Duodenal mucosa (tissue), 2 donors: ENCODE results near the gene IKBKE.

Source experiments
- H3K27ac ChIP-seq: one replicate; pipeline ENCODE4 v1.7.0; 2013; ENCODE audit warnings: low read depth, low read length
- H3K27me3 ChIP-seq, 2 donors: one replicate each; pipeline ENCODE4 v1.7.0; 2013; ENCODE audit warnings: low read length in 2 of 2, control low read depth in 1 of 2; ENCODE audit not compliant: insufficient read depth in 2 of 2, control insufficient read depth in 1 of 2
- H3K36me3 ChIP-seq, 2 donors: one replicate each; pipeline ENCODE4 v1.7.0; 2013; ENCODE audit warnings: low read length in 2 of 2, control low read depth in 1 of 2; ENCODE audit not compliant: insufficient read depth in 2 of 2, control insufficient read depth in 1 of 2
- H3K4me1 ChIP-seq, 2 donors: one replicate each; pipeline ENCODE4 v1.7.0; 2013; ENCODE audit warnings: low read length in 2 of 2, control low read depth in 1 of 2; ENCODE audit not compliant: insufficient read depth in 2 of 2, control insufficient read depth in 1 of 2
- H3K4me3 ChIP-seq, 2 donors: one replicate each; pipeline ENCODE4 v1.7.0; 2013; ENCODE audit warnings: low read length in 2 of 2, low read depth in 1 of 2
- H3K9ac ChIP-seq, 2 donors: one replicate each; pipeline ENCODE4 v1.7.0; 2013; ENCODE audit warnings: low read length in 2 of 2, low read depth in 1 of 2
- H3K9me3 ChIP-seq, 2 donors: one replicate each; pipeline ENCODE4 v1.7.0; 2013; ENCODE audit warnings: low read length in 2 of 2, control low read depth in 1 of 2; ENCODE audit not compliant: control insufficient read depth in 1 of 2

The IKBKE gene

DNA sequence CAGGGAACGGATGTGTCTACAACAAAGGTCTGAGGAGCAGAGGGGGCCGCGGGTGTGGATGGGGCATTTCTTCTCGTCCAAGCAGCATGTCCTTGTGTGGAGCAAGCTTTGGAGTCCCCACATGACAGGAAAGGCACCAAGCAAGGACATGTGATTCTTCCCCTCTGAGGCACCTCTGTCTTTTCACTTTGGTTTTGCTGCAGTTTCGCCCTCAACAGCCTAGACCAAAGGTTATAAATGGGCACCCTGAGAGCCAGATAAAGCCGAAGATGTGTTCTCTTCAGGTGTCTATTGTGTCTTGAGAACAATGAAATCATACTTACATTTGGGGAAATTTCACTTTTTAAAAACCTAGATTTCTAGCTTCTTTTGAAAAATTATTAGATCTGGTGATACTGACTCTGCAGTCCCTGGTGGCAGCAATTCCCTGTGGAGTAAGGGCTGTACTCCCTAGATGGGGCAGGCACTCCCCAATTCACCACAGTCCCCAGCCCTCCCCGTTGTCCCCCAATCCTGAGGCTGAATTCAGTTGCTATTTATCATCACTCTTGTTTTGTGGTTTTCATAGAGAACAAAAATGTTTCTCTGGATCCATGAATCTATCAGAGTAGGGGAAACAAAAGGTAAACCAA, 28.8 kb upstream of the IKBKE start:
- peaks cover 7 to 34% of the 10 kb centered on the region in 2 donors for H3K36me3 ChIP-seq
- no peak overlapping the region for H3K4me3 ChIP-seq
- no peaks in the 10 kb centered on the region for H3K9me3 ChIP-seq
- H3K27ac ChIP-seq, result no peak overlapping the region
- no peaks in the 10 kb centered on the region for H3K27me3 ChIP-seq
- H3K9ac ChIP-seq, result no peak overlapping the region
- no peaks in the 10 kb centered on the region for H3K4me1 ChIP-seq

DNA sequence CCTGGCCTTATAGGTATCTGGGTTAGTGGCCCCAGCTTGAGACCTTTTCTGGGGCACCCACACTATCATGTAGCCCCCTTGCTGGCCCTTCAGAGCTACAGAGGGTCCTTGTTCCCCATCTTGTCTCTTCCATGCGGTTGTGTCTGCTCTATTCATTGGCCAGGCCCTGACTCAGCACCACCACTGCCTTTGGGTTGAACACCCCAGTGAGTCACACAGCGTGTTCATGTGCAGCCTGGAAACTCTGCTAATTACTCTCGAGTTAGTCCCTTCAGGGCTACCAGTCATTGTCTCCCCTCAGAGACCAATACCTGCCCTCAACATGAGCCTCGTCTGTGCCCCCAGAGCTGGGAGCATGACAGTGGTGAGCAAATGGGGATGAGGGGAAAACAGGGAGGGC, 28.2 kb upstream of the IKBKE start:
- Histone ChIP-seq H3K4me1 (no peaks in the 10 kb centered on the region), H3K4me3 (no peak overlapping the region), H3K27me3 (no peaks in the 10 kb centered on the region), H3K36me3 (peaks cover 6 to 30% of the 10 kb centered on the region in 2 donors), H3K27ac (no peak overlapping the region), H3K9me3 (no peaks in the 10 kb centered on the region), H3K9ac (no peak overlapping the region)

- H3K27me3 ChIP-seq, result no peaks in the 10 kb centered on the region
- H3K9ac ChIP-seq, result no peak overlapping the region
- no peaks in the 10 kb centered on the region for H3K9me3 ChIP-seq
- peaks cover 0 to 5% of the 10 kb centered on the region in 2 donors for H3K4me1 ChIP-seq
- no peak overlapping the region for H3K4me3 ChIP-seq
- no peak overlapping the region for H3K27ac ChIP-seq
- H3K36me3 ChIP-seq, result peaks cover 5 to 23% of the 10 kb centered on the region in 2 donors
Observed at GRCh38 chr1:206445116-206445515, 25.2 kb upstream of the IKBKE start.

DNA sequence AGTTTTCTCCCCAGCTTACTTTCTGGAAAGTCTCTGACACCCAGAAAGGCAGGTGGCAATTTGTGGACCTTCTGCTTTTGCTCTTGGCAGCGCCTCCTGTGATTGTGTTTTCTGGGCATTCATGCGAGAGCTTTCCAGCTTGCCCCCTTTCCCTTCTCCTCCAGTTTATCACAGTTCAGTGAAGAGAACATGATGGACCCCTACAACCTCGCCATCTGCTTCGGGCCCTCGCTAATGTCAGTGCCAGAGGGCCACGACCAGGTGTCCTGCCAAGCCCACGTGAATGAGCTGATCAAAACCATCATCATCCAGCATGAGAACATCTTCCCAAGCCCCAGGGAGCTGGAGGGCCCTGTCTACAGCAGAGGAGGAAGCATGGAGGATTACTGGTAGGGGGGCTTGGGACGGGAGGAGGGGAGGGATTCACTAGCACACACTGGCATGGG, 24.3 kb upstream of the IKBKE start:
- Histone ChIP-seq H3K9me3 (no peaks in the 10 kb centered on the region), H3K4me1 (peaks cover 0 to 5% of the 10 kb centered on the region in 2 donors), H3K36me3 (peaks cover 8 to 28% of the 10 kb centered on the region in 2 donors), H3K4me3 (no peak overlapping the region), H3K27me3 (no peaks in the 10 kb centered on the region), H3K9ac (no peak overlapping the region), H3K27ac (no peak overlapping the region)

DNA sequence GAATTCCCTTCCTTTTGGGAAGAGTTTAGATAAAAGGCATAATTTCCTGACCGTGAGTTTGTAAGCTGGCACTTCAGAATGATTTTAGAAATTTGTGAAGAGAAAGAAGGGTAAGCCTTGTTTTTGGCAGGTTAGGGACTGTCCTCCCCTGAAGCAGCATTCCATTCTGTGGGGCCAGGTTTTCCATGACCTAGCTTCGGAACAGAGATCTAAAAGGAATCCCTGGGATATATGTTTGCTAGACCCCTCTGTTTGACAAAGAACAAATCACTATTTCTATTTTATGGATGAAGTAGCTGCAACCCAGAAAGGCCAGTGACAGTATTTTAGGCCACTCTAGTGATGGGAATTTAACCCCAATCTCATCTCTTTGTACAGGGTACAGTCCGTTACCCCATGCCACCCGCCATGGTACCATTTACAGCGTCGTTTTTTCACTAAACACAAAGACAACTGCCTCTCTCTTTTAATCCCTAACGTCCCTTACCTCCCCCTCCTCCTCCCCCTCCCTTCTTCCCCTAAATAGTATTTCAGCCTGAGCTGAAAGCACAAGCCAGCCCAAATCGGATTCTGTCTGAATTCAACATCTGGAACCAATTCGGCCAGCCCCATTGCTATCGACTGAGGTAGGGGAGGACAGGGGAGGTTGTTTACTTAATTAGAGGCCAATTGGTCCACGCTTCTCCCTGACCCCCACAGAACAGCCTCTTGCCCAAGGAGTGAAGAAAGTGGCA, 23.4 kb upstream of the IKBKE start:
- Histone ChIP-seq H3K9ac (no peak overlapping the region), H3K4me3 (no peak overlapping the region), H3K36me3 (peaks cover 6 to 23% of the 10 kb centered on the region in 2 donors), H3K9me3 (no peaks in the 10 kb centered on the region), H3K4me1 (peaks cover 0 to 5% of the 10 kb centered on the region in 2 donors), H3K27me3 (no peaks in the 10 kb centered on the region), H3K27ac (no peak overlapping the region)

GRCh38 chr1:206447422-206447765, 22.9 kb upstream of the IKBKE start:
- Histone ChIP-seq H3K27ac (no peak overlapping the region), H3K4me1 (peaks cover 0 to 5% of the 10 kb centered on the region in 2 donors), H3K9ac (no peak overlapping the region), H3K4me3 (no peak overlapping the region), H3K36me3 (peaks cover 6 to 20% of the 10 kb centered on the region in 2 donors), H3K27me3 (no peaks in the 10 kb centered on the region), H3K9me3 (no peaks in the 10 kb centered on the region)

DNA sequence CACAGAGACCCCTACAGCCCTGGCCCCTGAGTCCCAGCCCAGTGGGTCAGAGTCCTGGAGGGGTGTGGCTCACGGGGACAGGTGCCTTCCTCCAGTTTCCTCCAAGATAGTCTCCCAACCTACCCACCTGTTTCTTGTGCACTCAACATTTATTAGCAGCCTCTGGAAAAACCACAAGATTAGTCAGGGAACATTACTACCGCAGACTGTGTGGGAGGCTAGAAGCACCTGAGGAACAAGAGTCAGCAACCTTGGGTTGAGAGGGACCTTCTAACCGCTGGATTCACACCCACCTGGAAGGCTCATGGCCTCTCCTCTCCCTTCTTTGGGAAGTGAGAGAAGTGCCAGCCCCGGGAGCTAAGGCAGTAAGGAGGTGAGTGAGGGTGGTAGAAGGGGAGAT, 22.5 kb upstream of the IKBKE start:
- peaks cover 0 to 5% of the 10 kb centered on the region in 2 donors for H3K4me1 ChIP-seq
- peaks cover 6 to 20% of the 10 kb centered on the region in 2 donors for H3K36me3 ChIP-seq

DNA sequence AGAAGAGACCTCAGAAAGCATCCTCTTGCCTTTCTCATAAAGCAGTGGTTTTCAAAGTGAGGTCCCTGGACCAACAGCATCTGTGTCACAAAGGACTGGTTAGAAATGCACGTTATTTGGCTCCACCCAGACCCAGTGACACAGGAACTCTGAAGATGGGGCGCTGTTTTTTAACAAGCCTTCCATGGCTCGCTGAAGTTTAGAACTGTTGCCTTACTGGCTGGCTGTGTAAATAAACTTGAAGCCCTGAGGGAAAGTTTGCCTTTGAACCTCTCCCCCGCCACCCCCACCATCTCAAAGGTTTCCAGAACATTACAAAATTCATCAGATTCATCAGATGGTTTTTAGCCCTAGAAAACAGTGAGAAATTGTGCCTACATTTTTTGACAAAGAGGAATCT, 21.8 kb upstream of the IKBKE start:
- Histone ChIP-seq H3K9ac (no peak overlapping the region), H3K27me3 (no peaks in the 10 kb centered on the region), H3K9me3 (no peaks in the 10 kb centered on the region), H3K4me1 (peaks cover 0 to 5% of the 10 kb centered on the region in 2 donors), H3K36me3 (peaks cover 6 to 25% of the 10 kb centered on the region in 2 donors), H3K27ac (no peak overlapping the region), H3K4me3 (no peak overlapping the region)

More for the DNA sequence above, 22.5 kb upstream of the IKBKE start:
- Histone ChIP-seq H3K27ac (no peak overlapping the region), H3K4me3 (no peak overlapping the region), H3K9ac (no peak overlapping the region), H3K27me3 (no peaks in the 10 kb centered on the region), H3K9me3 (no peaks in the 10 kb centered on the region)

DNA sequence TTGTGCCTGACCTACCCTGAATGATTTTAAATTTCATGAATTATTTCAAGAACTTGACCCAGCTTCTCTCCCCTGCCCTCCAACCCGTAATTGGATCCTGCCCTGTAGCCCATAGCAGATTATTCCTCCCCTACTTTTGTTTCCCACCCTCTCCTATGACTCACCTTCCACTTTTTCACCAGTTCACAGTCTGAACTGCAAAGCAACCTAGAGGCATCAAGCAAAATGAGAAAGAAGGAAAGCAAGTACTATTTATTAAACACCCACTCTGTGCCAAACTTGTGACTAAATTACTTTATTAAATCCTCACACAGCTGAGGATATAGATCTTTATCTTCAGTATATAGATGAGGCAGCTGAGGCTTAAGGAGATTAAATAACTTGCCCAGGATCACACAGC, 20.7 kb upstream of the IKBKE start:
- peaks cover 0 to 5% of the 10 kb centered on the region in 2 donors for H3K4me1 ChIP-seq
- no peak overlapping the region for H3K4me3 ChIP-seq
- H3K9me3 ChIP-seq, result no peaks in the 10 kb centered on the region
- H3K36me3 ChIP-seq, result peaks cover 6 to 30% of the 10 kb centered on the region in 2 donors
- H3K27me3 ChIP-seq, result no peaks in the 10 kb centered on the region
- no peak overlapping the region for H3K27ac ChIP-seq
- no peak overlapping the region for H3K9ac ChIP-seq

DNA sequence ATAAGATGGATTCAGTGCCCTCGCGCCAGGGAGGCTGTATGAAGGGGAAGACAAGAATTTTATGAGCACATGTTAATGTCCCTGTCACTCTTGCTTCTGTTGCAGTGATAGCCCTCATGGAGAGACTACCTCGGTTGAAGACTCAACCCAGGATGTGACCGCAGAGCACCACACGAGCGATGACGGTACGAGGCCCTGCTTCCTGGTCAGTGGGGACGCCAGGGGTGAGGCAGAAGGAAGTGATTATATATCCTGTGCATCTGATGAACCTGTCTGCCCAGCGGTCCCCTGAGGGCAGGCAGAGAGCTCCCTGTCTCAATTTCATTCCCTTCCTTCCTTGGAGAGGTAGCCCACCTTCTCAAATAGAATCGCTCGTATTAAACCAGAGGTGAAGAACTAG, 20.0 kb upstream of the IKBKE start:
- H3K4me3 ChIP-seq, result no peak overlapping the region
- H3K9me3 ChIP-seq, result no peaks in the 10 kb centered on the region
- H3K4me1 ChIP-seq, result peaks cover 0 to 6% of the 10 kb centered on the region in 2 donors
- no peak overlapping the region for H3K27ac ChIP-seq
- no peaks in the 10 kb centered on the region for H3K27me3 ChIP-seq
- no peak overlapping the region for H3K9ac ChIP-seq
- peaks cover 6 to 34% of the 10 kb centered on the region in 2 donors for H3K36me3 ChIP-seq
